ENCODE data around the gene MAPKAPK2.

Gene MAPKAPK2

GRCh38 chr1:206678490-206678889, 6.2 kb upstream of the MAPKAPK2 start:
- no peaks in the 10 kb centered on the region; the same call in 1 of the 2 replicates for H3F3A ChIP-seq (ENCODE audit: insufficient read depth, low read length)
- H3K4me3 ChIP-seq (ENCODE audit: low read depth, low read length, poor library complexity, severe bottlenecking) = no peak overlapping the region
- H3K9me3 ChIP-seq (ENCODE audit: low read length) = no peaks in the 10 kb centered on the region
- peaks cover 51% of the 10 kb centered on the region for H3K4me1 ChIP-seq (ENCODE audit: insufficient read depth, low read length, severe bottlenecking)
- H3K36me3 ChIP-seq (ENCODE audit: insufficient read depth, low read length) = no peaks in the 10 kb centered on the region
- TF ChIP-seq CTCF (IDR thresholded peaks at IDR 0.05; ENCODE audit: low read length) (no peak), EZH2 (IDR thresholded peaks at IDR 0.05; ENCODE audit: borderline replicate concordance, low read length) (no peak)
- H4K20me1 ChIP-seq (ENCODE audit: insufficient read depth, low read length) = no peaks in the 10 kb centered on the region
- H3K9ac ChIP-seq (ENCODE audit: low read length) = no peak overlapping the region
- no peak overlapping the region for H3K4me2 ChIP-seq (ENCODE audit: low read length)
- H2AFZ ChIP-seq (ENCODE audit: low read length) = no peak overlapping the region
- H3K79me2 ChIP-seq (ENCODE audit: insufficient read depth, low read length) = no peaks in the 10 kb centered on the region
- H3K27me3 ChIP-seq (ENCODE audit: insufficient read depth, low read length) = no peaks in the 10 kb centered on the region
- peak overlapping the region; percentile 41 for H3K27ac ChIP-seq (ENCODE audit: low read depth, low read length, poor library complexity, severe bottlenecking)
- H3K9me2 ChIP-seq (ENCODE audit: low read depth, low read length) = no peaks in the 10 kb centered on the region

GRCh38 chr1:206679738-206680211, 4.9 kb upstream of the MAPKAPK2 start:
- Histone ChIP-seq H3K4me3 (ENCODE audit: low read depth, low read length, poor library complexity, severe bottlenecking) (peak overlapping the region; percentile 23), H3K4me1 (ENCODE audit: insufficient read depth, low read length, severe bottlenecking) (peaks cover 60% of the 10 kb centered on the region), H3K9me3 (ENCODE audit: low read length) (no peaks in the 10 kb centered on the region), H3K4me2 (ENCODE audit: low read length) (peak overlapping the region; percentile 61), H3K79me2 (ENCODE audit: insufficient read depth, low read length) (no peaks in the 10 kb centered on the region), H2AFZ (ENCODE audit: low read length) (no peak overlapping the region), H3F3A (ENCODE audit: insufficient read depth, low read length) (no peaks in the 10 kb centered on the region; the same call in 1 of the 2 replicates), H4K20me1 (ENCODE audit: insufficient read depth, low read length) (no peaks in the 10 kb centered on the region), H3K9me2 (ENCODE audit: low read depth, low read length) (no peaks in the 10 kb centered on the region), H3K9ac (ENCODE audit: low read length) (no peak overlapping the region), H3K27me3 (ENCODE audit: insufficient read depth, low read length) (no peaks in the 10 kb centered on the region), H3K27ac (ENCODE audit: low read depth, low read length, poor library complexity, severe bottlenecking) (peak overlapping the region; percentile 71), H3K36me3 (ENCODE audit: insufficient read depth, low read length) (no peaks in the 10 kb centered on the region)
- TF ChIP-seq CTCF (IDR thresholded peaks at IDR 0.05; ENCODE audit: low read length) = no peak
- TF ChIP-seq EZH2 (IDR thresholded peaks at IDR 0.05; ENCODE audit: borderline replicate concordance, low read length) = no peak

- Histone ChIP-seq H3K27ac (ENCODE audit: low read depth, low read length, poor library complexity, severe bottlenecking) (peak overlapping the region; percentile 71), H2AFZ (ENCODE audit: low read length) (no peak overlapping the region), H3K4me1 (ENCODE audit: insufficient read depth, low read length, severe bottlenecking) (peaks cover 60% of the 10 kb centered on the region), H3K4me2 (ENCODE audit: low read length) (peak overlapping the region; percentile 61), H4K20me1 (ENCODE audit: insufficient read depth, low read length) (no peaks in the 10 kb centered on the region), H3K27me3 (ENCODE audit: insufficient read depth, low read length) (no peaks in the 10 kb centered on the region), H3F3A (ENCODE audit: insufficient read depth, low read length) (no peaks in the 10 kb centered on the region; the same call in 1 of the 2 replicates), H3K4me3 (ENCODE audit: low read depth, low read length, poor library complexity, severe bottlenecking) (no peak overlapping the region), H3K79me2 (ENCODE audit: insufficient read depth, low read length) (no peaks in the 10 kb centered on the region), H3K9me3 (ENCODE audit: low read length) (no peaks in the 10 kb centered on the region), H3K9ac (ENCODE audit: low read length) (no peak overlapping the region), H3K36me3 (ENCODE audit: insufficient read depth, low read length) (no peaks in the 10 kb centered on the region), H3K9me2 (ENCODE audit: low read depth, low read length) (no peaks in the 10 kb centered on the region)
- TF ChIP-seq EZH2 (IDR thresholded peaks at IDR 0.05; ENCODE audit: borderline replicate concordance, low read length) (no peak), CTCF (IDR thresholded peaks at IDR 0.05; ENCODE audit: low read length) (no peak)
These were observed 4.4 kb upstream of the MAPKAPK2 start for GRCh38 chr1:206680279-206680678.

Data from OCI-LY1 (cell line).